Neural cell (in vitro differentiated cells): ENCODE data around the gene SH3TC1. TPM values are rescaled to one million over a fixed set of nuclear protein-coding genes. Genes with fewer than 3 reads are reported as not detected.

Experiments used
- H2AFZ ChIP-seq: fragments of 200-600, 300-800 bp; sonication (generic), shearing (Covaris generic); 2 replicates; pipeline ENCODE4 v1.6.0; 2014; ENCODE audit warnings: low read depth, mild to moderate bottlenecking, antibody characterized with exemption, low read length, moderate library complexity
- H3F3A ChIP-seq: fragments of 200-600 bp; shearing (Covaris generic); 2 replicates; pipeline ENCODE4 v1.6.1; 2016; ENCODE audit warnings: mild to moderate bottlenecking, moderate library complexity, mixed read lengths, antibody characterized with exemption, low read length; ENCODE audit not compliant: insufficient read depth, poor library complexity, severe bottlenecking
- H3K27ac ChIP-seq: fragments of 200-600, 300-800 bp; sonication (generic), shearing (Covaris generic); 2 replicates; pipeline ENCODE4 v1.5.1; 2014; ENCODE audit warnings: mild to moderate bottlenecking, low read length, moderate library complexity
- H3K27me3 ChIP-seq: fragments of 300-800, 200-600 bp; sonication (generic), shearing (Covaris generic); 2 replicates; pipeline ENCODE4 v1.6.0; 2014; ENCODE audit warnings: mild to moderate bottlenecking, low read depth, low read length, moderate library complexity; ENCODE audit not compliant: insufficient read depth
- H3K36me3 ChIP-seq: fragments of 300-800, 200-600 bp; sonication (generic), shearing (Covaris generic); 2 replicates; pipeline ENCODE4 v1.5.1; 2014; ENCODE audit warnings: mild to moderate bottlenecking, antibody characterized with exemption, low read length, moderate library complexity; ENCODE audit not compliant: insufficient read depth
- H3K4me2 ChIP-seq: fragments of 300-800, 200-600 bp; sonication (generic), shearing (Covaris generic); 2 replicates; pipeline ENCODE4 v1.6.0; 2014; ENCODE audit warnings: mild to moderate bottlenecking, low read length
- H3K4me3 ChIP-seq: fragments of 300-800, 200-600 bp; sonication (generic), shearing (Covaris generic); 2 replicates; pipeline ENCODE4 v1.5.1; 2014; ENCODE audit warnings: mild to moderate bottlenecking, low read length, moderate library complexity
- H3K79me2 ChIP-seq: fragments of 200-600 bp; shearing (Covaris generic); replicated peaks from 2 replicates; pipeline ENCODE4 v1.6.0; 2014; ENCODE audit warnings: mild to moderate bottlenecking, low read length, moderate library complexity; ENCODE audit not compliant: insufficient read depth
- H3K9ac ChIP-seq: fragments of 300-800, 200-600 bp; sonication (generic), shearing (Covaris generic); 2 replicates; pipeline ENCODE4 v1.6.1; 2016; ENCODE audit warnings: mild to moderate bottlenecking, low read length, mixed read lengths
- H3K9me2 ChIP-seq: fragments of 200-600 bp; shearing (Covaris generic); 2 replicates; pipeline ENCODE4 v1.6.1; 2016; ENCODE audit warnings: mild to moderate bottlenecking, low read length, mixed read lengths; ENCODE audit not compliant: insufficient read depth
- H3K9me3 ChIP-seq: fragments of 200-600, 300-800 bp; sonication (generic), shearing (Covaris generic); 2 replicates; pipeline ENCODE4 v1.6.1; 2016; ENCODE audit warnings: mild to moderate bottlenecking, mixed run types, low read length, moderate library complexity, mixed read lengths
- H4K20me1 ChIP-seq: fragments of 200-600 bp; shearing (Covaris generic); 2 replicates; pipeline ENCODE4 v1.6.1; 2016; ENCODE audit warnings: mild to moderate bottlenecking, mixed run types; ENCODE audit not compliant: insufficient read depth
- EP300 ChIP-seq: fragments of 450-650 bp; conservative IDR thresholded peaks from 2 replicates; pipeline ENCODE4 v1.6.1; 2014; ENCODE audit warnings: antibody characterized with exemption, mild to moderate bottlenecking, moderate library complexity; ENCODE audit not compliant: poor library complexity, severe bottlenecking
- EZH2 ChIP-seq: fragments of 200-600, 300-800 bp; shearing (Covaris generic), sonication (generic); IDR thresholded peaks from 2 replicates; pipeline ENCODE4 v1.6.1; 2014; ENCODE audit warnings: antibody characterized with exemption, low read length, borderline replicate concordance, mild to moderate bottlenecking; ENCODE audit not compliant: insufficient read depth, poor library complexity, severe bottlenecking
- MXI1 ChIP-seq: fragments of 450-650 bp; conservative IDR thresholded peaks from 2 replicates; pipeline ENCODE4 v1.6.1; 2014; ENCODE audit warnings: antibody characterized with exemption, mild to moderate bottlenecking; ENCODE audit not compliant: poor library complexity, severe bottlenecking
- POLR2AphosphoS5 ChIP-seq: IDR thresholded peaks from 2 replicates; pipeline ENCODE4 v1.6.1; 2012
- RAD21 ChIP-seq: fragments of 450-650 bp; conservative IDR thresholded peaks from 2 replicates; pipeline ENCODE4 v1.6.1; 2014; ENCODE audit warnings: antibody characterized with exemption, mild to moderate bottlenecking, moderate library complexity
- SMC3 ChIP-seq: fragments of 450-650 bp; conservative IDR thresholded peaks from 2 replicates; pipeline ENCODE4 v1.6.1; 2014; ENCODE audit warnings: antibody characterized with exemption, mild to moderate bottlenecking, moderate library complexity; ENCODE audit not compliant: poor library complexity
- TAF1 ChIP-seq: IDR thresholded peaks from 2 replicates; pipeline ENCODE4 v1.6.1; 2012; ENCODE audit warnings: low read depth
- polyA plus RNA-seq: library from polyadenylated mRNA; depleted of rRNA; stranded (reverse); fragments of >200 nt; gene quantifications from 2 replicates; pipeline ENCODE4 v1.2.3, GENCODE V29; 2014
- TF ChIP-seq, protein P1 (sequence below): fragments of 450-650 bp; IDR thresholded peaks from 2 replicates; pipeline ENCODE4 v1.5.1; 2014; ENCODE audit warnings: antibody characterized with exemption, mild to moderate bottlenecking, moderate library complexity; ENCODE audit not compliant: poor library complexity, severe bottlenecking
- TF ChIP-seq, protein P2 (sequence below): IDR thresholded peaks from 2 replicates; pipeline ENCODE4 v1.6.1; 2012; ENCODE audit warnings: borderline replicate concordance

The SH3TC1 gene
- polyA plus RNA-seq, 1 donor from 2014 or later: not detected

DNA sequence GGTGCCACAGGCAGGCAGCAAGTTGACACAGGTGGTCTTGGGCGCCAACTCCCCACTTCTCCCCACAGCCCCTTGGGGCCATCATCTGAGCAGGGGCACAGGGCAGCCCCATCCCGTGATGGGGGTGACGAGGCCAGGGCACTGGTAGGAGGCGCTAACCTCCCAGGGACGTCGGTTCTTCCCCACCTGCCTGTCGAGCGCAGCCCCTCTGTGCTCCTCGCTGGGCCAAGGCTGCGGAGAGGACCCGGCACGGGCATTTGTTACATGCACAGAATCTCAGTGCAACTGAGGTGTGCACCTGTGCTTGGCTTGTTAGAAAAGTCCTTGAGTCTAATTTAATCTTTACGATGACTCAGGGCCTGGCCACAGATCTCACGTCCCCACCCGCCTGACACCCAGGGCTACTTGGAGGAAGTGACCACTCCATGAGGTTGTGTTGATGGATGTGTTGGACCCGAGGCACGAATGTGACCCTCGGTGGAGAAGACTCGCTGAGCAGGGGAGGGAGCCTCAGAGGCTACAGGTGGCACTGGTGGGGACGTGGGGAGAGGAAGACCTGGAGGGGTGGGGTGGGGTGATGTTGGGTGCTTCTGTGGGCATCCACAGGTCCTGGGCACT is 3.1 kb upstream of the SH3TC1 start (continued):
- no peak for TF ChIP-seq EP300

DNA sequence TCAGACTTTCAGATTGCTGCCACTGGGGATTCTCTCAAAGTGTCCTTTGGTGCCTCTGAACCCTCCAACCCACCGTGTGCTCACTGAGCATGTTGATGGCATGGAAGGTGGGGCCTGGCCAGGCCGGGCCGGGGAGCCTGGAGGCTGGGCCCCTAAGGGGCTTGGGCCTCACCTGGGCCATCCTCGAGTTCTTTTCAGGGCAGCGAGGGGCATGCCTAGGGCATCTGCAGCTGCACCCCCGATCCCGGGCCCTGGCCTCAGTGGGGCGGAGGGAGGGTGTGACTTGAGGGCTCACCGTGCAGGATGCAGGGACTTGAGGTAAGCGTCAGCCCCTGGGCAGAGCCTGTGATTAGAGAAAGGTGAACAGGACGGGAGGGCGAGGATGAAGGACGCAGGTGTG is 1.6 kb upstream of the SH3TC1 start:
- Histone ChIP-seq H3K27me3 (no peaks in the 10 kb centered on the region), H3K27ac (no peak overlapping the region), H3K4me3 (no peak overlapping the region), H3K79me2 (no peaks in the 10 kb centered on the region), H3K9ac (no peak overlapping the region), H4K20me1 (no peaks in the 10 kb centered on the region), H3K4me2 (no peak overlapping the region), H2AFZ (no peak overlapping the region), H3K9me2 (no peaks in the 10 kb centered on the region), H3F3A (no peaks in the 10 kb centered on the region), H3K9me3 (no peaks in the 10 kb centered on the region), H3K36me3 (no peaks in the 10 kb centered on the region)
- no peak for TF ChIP-seq MXI1
- TF ChIP-seq POLR2AphosphoS5: no peak
- TF ChIP-seq TAF1: no peak
- TF ChIP-seq RAD21: no peak
- TF ChIP-seq SMC3: no peak
- TF ChIP-seq, protein P1, sequence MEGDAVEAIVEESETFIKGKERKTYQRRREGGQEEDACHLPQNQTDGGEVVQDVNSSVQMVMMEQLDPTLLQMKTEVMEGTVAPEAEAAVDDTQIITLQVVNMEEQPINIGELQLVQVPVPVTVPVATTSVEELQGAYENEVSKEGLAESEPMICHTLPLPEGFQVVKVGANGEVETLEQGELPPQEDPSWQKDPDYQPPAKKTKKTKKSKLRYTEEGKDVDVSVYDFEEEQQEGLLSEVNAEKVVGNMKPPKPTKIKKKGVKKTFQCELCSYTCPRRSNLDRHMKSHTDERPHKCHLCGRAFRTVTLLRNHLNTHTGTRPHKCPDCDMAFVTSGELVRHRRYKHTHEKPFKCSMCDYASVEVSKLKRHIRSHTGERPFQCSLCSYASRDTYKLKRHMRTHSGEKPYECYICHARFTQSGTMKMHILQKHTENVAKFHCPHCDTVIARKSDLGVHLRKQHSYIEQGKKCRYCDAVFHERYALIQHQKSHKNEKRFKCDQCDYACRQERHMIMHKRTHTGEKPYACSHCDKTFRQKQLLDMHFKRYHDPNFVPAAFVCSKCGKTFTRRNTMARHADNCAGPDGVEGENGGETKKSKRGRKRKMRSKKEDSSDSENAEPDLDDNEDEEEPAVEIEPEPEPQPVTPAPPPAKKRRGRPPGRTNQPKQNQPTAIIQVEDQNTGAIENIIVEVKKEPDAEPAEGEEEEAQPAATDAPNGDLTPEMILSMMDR: no peak
- no peak for TF ChIP-seq EP300
- TF ChIP-seq EZH2: no peak
- TF ChIP-seq, protein P2, sequence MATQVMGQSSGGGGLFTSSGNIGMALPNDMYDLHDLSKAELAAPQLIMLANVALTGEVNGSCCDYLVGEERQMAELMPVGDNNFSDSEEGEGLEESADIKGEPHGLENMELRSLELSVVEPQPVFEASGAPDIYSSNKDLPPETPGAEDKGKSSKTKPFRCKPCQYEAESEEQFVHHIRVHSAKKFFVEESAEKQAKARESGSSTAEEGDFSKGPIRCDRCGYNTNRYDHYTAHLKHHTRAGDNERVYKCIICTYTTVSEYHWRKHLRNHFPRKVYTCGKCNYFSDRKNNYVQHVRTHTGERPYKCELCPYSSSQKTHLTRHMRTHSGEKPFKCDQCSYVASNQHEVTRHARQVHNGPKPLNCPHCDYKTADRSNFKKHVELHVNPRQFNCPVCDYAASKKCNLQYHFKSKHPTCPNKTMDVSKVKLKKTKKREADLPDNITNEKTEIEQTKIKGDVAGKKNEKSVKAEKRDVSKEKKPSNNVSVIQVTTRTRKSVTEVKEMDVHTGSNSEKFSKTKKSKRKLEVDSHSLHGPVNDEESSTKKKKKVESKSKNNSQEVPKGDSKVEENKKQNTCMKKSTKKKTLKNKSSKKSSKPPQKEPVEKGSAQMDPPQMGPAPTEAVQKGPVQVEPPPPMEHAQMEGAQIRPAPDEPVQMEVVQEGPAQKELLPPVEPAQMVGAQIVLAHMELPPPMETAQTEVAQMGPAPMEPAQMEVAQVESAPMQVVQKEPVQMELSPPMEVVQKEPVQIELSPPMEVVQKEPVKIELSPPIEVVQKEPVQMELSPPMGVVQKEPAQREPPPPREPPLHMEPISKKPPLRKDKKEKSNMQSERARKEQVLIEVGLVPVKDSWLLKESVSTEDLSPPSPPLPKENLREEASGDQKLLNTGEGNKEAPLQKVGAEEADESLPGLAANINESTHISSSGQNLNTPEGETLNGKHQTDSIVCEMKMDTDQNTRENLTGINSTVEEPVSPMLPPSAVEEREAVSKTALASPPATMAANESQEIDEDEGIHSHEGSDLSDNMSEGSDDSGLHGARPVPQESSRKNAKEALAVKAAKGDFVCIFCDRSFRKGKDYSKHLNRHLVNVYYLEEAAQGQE: no peak

DNA sequence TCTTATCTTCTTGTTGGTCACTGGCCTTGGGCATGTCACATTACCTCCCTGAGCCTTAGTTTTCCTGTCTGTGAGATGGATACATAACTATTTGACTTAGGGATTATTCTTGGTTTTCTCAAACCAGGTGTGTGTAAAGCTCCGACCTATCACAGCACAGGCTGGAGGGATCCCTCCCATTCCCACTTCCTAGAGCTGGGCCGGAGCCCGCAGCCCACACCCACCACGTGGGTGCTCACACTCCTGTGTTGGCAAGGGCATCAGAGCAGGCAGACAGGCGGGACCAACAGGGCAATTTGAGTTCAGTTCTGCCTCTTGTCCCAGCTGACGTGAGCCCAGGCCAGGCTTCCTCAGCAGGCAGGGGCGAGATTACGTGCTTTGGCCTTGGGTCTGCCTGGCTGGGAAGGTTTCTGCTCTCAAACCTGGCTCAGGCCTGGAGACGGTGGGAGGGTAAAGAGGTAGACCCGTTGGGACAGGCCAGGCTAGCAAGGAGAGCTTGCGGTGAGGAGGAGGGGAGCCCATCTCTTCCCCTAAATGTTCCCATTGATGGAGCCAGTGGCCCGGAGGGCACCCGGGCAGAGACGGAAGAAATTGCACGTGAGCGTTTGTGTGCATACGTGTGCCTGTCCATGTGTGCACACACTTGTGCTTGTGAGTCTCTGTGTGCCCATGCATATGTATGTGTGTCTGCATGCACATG is 734 bp upstream of the SH3TC1 start:
- H4K20me1 ChIP-seq: no peaks in the 10 kb centered on the region
- H3K9ac ChIP-seq: no peak overlapping the region
- TF ChIP-seq, protein P1: no peak
- TF ChIP-seq, protein P2: no peak
- TF ChIP-seq SMC3: no peak
- no peak for TF ChIP-seq TAF1
- no peak for TF ChIP-seq POLR2AphosphoS5
- TF ChIP-seq RAD21: no peak
- no peak for TF ChIP-seq EZH2
- no peak for TF ChIP-seq EP300
- H3K4me3 ChIP-seq: no peak overlapping the region
- H3K27me3 ChIP-seq: no peaks in the 10 kb centered on the region
- H3F3A ChIP-seq: no peaks in the 10 kb centered on the region
- H3K4me2 ChIP-seq: no peak overlapping the region
- no peaks in the 10 kb centered on the region for H3K36me3 ChIP-seq
- no peak overlapping the region for H2AFZ ChIP-seq
- no peaks in the 10 kb centered on the region for H3K9me2 ChIP-seq
- no peaks in the 10 kb centered on the region for H3K9me3 ChIP-seq
- no peak overlapping the region for H3K27ac ChIP-seq
- H3K79me2 ChIP-seq: no peaks in the 10 kb centered on the region
